Activated CD4-positive, alpha-beta memory T cell treated with anti-CD3 and anti-CD28 coated beads, Interleukin-2, amount 10 ng/mL, durations not matched to agents 7 days and 5 days (primary cell): Measurements from ENCODE around the gene LSM3. TPM values are rescaled to one million over a fixed set of nuclear protein-coding genes. Genes with fewer than 3 reads are reported as not detected.

Source experiments
- CTCF ChIA-PET: fragments of 350-600 bp; sonication (Branson Sonifier 250); formaldehyde crosslinking; loops from one replicate; lab custom pipeline; 2021; ENCODE audit warnings: antibody characterized with exemption, inconsistent platforms; lab: Charles Lee
- POLR2A ChIA-PET: fragments of 350-600 bp; sonication (Branson Sonifier 250); formaldehyde crosslinking; loops from one replicate; lab custom pipeline; 2021; ENCODE audit warnings: antibody characterized with exemption; lab: Charles Lee
- DNase-seq: peaks from one replicate; pipeline ENCODE4 v3.0.0-alpha.2; 2020
- H3K27ac Mint-ChIP-seq: one replicate; pipeline ENCODE4 v1.8.0; 2021; ENCODE audit warnings: mild to moderate bottlenecking, mixed read lengths
- H3K27me3 Mint-ChIP-seq: one replicate; pipeline ENCODE4 v1.8.0; 2021; ENCODE audit warnings: mixed read lengths
- H3K36me3 Mint-ChIP-seq: one replicate; pipeline ENCODE4 v1.8.0; 2021; ENCODE audit warnings: low read depth, mixed read lengths
- H3K4me1 Mint-ChIP-seq: one replicate; pipeline ENCODE4 v1.8.0; 2021; ENCODE audit warnings: mixed read lengths
- H3K4me3 Mint-ChIP-seq: one replicate; pipeline ENCODE4 v1.8.0; 2021; ENCODE audit warnings: mild to moderate bottlenecking, mixed read lengths
- H3K9me3 Mint-ChIP-seq: one replicate; pipeline ENCODE4 v1.8.0; 2021; ENCODE audit warnings: mixed read lengths
- total RNA-seq, 2 experiments: library from RNA; stranded (reverse); gene quantifications; one replicate each; pipeline ENCODE4 v1.2.3, GENCODE V29; 2021

The LSM3 gene
- total RNA-seq, 2 experiments from 2014 or later: 14.2 to 14.3 TPM

- Mint-ChIP-seq H3K27ac (no peak overlapping the region), H3K4me1 (no peaks in the 10 kb centered on the region), H3K9me3 (no peaks in the 10 kb centered on the region), H3K4me3 (no peak overlapping the region), H3K27me3 (no peaks in the 10 kb centered on the region), H3K36me3 (no peaks in the 10 kb centered on the region)
- POLR2A ChIA-PET: no interaction called here
- no peak for DNase-seq
- CTCF ChIA-PET: no interaction called here
Observed at GRCh38 chr3:14208168-14208567, 29.6 kb downstream of the LSM3 start.

- Mint-ChIP-seq H3K9me3 (no peaks in the 10 kb centered on the region), H3K27me3 (no peaks in the 10 kb centered on the region), H3K27ac (no peak overlapping the region), H3K36me3 (no peaks in the 10 kb centered on the region), H3K4me1 (no peaks in the 10 kb centered on the region), H3K4me3 (no peak overlapping the region)
- POLR2A ChIA-PET: no interaction called here
- CTCF ChIA-PET: no interaction called here
- DNase-seq: no peak
Observed at GRCh38 chr3:14208977-14209394, 30.4 kb downstream of the LSM3 start.

DNA sequence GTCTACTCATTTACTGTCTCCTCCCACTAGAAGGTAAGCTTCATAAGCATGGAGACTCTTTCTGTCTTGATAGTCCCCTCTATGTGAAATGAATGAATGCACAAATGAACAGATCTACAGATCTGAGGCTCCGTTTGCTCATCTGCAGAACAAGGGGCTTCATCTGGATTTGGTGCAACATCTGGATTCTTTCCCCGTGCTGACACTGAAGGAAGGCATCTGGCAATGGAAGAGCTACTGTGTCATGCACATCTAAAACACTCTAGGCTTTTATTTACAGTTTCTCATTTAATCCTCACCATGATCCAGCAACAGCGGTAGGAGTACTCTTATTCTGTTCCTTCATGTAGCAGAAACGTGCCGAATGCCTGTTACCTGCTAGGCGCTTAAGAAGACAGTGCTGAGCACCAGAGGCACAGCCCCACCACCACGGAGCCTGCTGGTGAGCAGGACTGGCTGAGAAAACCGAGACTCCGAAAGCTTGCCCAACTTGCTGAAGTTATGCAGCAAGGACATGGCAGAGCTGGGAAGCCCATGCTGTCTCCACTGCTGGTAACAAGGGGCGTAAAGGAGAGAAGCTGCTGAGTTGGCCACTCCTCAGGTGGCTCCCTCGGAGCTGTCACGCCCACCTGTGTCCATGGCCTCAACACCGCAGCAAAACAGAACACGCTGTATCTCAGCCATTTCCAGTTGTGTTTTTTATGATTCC is 31.1 kb downstream of the LSM3 start:
- Mint-ChIP-seq H3K27me3 (no peaks in the 10 kb centered on the region), H3K4me1 (no peaks in the 10 kb centered on the region), H3K27ac (no peak overlapping the region), H3K4me3 (no peak overlapping the region), H3K9me3 (no peaks in the 10 kb centered on the region), H3K36me3 (no peaks in the 10 kb centered on the region)
- CTCF ChIA-PET: no interaction called here
- DNase-seq: no peak
- POLR2A ChIA-PET: no interaction called here

GRCh38 chr3:14210290-14210688 is 31.7 kb downstream of the LSM3 start:
- H3K27ac Mint-ChIP-seq: no peak overlapping the region
- no peaks in the 10 kb centered on the region for H3K27me3 Mint-ChIP-seq
- H3K36me3 Mint-ChIP-seq: no peaks in the 10 kb centered on the region
- ChIA-PET POLR2A (no interaction called here), CTCF (no interaction called here)
- H3K4me1 Mint-ChIP-seq: no peaks in the 10 kb centered on the region
- no peak for DNase-seq
- H3K4me3 Mint-ChIP-seq: no peak overlapping the region
- H3K9me3 Mint-ChIP-seq: no peaks in the 10 kb centered on the region

- Mint-ChIP-seq H3K4me1 (no peaks in the 10 kb centered on the region), H3K9me3 (no peaks in the 10 kb centered on the region), H3K27ac (no peak overlapping the region), H3K4me3 (no peak overlapping the region), H3K36me3 (no peaks in the 10 kb centered on the region), H3K27me3 (no peaks in the 10 kb centered on the region)
- no peak for DNase-seq
- ChIA-PET POLR2A (no interaction called here), CTCF (no interaction called here)
Observed at GRCh38 chr3:14210843-14211594, 32.4 kb downstream of the LSM3 start.

DNA sequence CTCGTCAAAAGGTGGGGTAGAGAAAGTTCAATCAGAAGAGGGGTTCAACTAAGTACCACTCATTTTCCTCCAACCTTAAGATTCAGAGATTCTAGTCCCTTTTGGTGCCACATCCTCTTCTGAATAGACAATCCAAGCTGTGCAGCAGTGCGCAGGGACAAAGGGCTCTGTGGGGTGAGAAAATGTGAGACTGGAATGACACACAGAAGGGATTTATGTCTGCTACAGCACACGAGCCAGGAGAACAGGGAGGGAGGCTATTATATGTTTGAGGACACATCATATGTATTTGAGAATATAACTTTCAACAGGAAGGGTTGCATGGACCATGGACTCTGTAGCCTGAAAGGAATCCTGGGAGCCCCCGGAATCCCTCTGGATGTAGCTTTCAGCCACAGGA is 33.0 kb downstream of the LSM3 start:
- Mint-ChIP-seq H3K36me3 (no peaks in the 10 kb centered on the region), H3K9me3 (no peaks in the 10 kb centered on the region), H3K27me3 (no peaks in the 10 kb centered on the region), H3K4me1 (no peaks in the 10 kb centered on the region), H3K4me3 (no peak overlapping the region), H3K27ac (no peak overlapping the region)
- CTCF ChIA-PET: interaction anchor here (2.4 kb wide), 1 partner anchor 7 kb away, joined by 19 read pairs; no protein-coding TSS in a partner anchor
- no peak for DNase-seq
- POLR2A ChIA-PET: no interaction called here

GRCh38 chr3:14212032-14212431 is 33.4 kb downstream of the LSM3 start:
- no peak overlapping the region for H3K27ac Mint-ChIP-seq
- no peak overlapping the region for H3K4me3 Mint-ChIP-seq
- H3K9me3 Mint-ChIP-seq: no peaks in the 10 kb centered on the region
- ChIA-PET CTCF (interaction anchor here (2.4 kb wide), 1 partner anchor 8 kb away, joined by 19 read pairs; no protein-coding TSS in a partner anchor), POLR2A (no interaction called here)
- H3K4me1 Mint-ChIP-seq: no peaks in the 10 kb centered on the region
- H3K27me3 Mint-ChIP-seq: no peaks in the 10 kb centered on the region
- no peaks in the 10 kb centered on the region for H3K36me3 Mint-ChIP-seq
- no peak for DNase-seq

DNA sequence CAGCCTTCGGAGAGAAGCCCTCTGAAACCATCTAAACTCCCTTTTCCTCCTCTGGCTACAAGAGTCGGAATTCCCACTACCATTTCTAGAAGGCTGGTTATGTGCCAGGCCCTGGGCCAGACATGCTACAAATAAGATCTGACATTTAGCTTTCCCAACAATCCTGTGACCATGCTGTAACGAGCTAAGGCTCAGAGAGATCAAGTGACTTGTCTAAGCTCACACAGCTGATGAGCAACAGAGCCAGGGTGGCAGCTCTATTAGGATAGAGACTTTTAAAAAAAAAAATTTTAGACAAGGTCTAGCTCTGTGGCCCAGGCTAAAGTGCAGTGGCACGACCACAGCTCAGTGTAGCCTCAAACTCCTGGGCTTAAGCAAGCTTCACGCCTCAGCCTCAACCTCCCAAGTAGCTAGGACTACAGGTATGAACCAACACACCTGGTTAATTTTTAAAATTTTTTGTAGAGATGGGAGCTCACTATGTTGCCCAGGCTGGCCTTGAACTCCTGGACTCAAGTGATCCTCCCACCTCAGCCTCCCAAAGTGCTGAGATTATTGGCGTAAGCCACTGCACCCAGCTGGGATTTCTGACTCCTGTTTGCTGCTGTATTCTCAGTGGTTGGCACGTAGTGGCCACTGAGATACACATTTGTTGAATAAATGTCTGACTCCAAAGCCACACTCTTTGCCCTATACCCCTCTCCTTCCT is 34.6 kb downstream of the LSM3 start:
- Mint-ChIP-seq H3K4me3 (no peak overlapping the region), H3K27me3 (peaks cover 1% of the 10 kb centered on the region), H3K9me3 (no peaks in the 10 kb centered on the region), H3K27ac (no peak overlapping the region), H3K4me1 (no peaks in the 10 kb centered on the region), H3K36me3 (no peaks in the 10 kb centered on the region)
- DNase-seq: no peak
- ChIA-PET CTCF (interaction anchor here (2.4 kb wide), 1 partner anchor 9 kb away, joined by 19 read pairs; no protein-coding TSS in a partner anchor), POLR2A (no interaction called here)

GRCh38 chr3:14214764-14215163 is 36.1 kb downstream of the LSM3 start:
- ChIA-PET CTCF (no interaction called here), POLR2A (no interaction called here)
- Mint-ChIP-seq H3K36me3 (no peaks in the 10 kb centered on the region), H3K4me3 (no peak overlapping the region), H3K27me3 (peaks cover 1% of the 10 kb centered on the region), H3K27ac (no peak overlapping the region), H3K9me3 (no peaks in the 10 kb centered on the region), H3K4me1 (no peaks in the 10 kb centered on the region)
- DNase-seq: no peak

- no peaks in the 10 kb centered on the region for H3K4me1 Mint-ChIP-seq
- DNase-seq: no peak
- CTCF ChIA-PET: interaction anchor here (0.8 to 1.0 kb wide), 2 partner anchors 12 kb away, joined by 3 to 6 read pairs; no protein-coding TSS in a partner anchor
- peaks cover 5% of the 10 kb centered on the region for H3K27me3 Mint-ChIP-seq
- H3K36me3 Mint-ChIP-seq: no peaks in the 10 kb centered on the region
- no peak overlapping the region for H3K27ac Mint-ChIP-seq
- H3K9me3 Mint-ChIP-seq: no peaks in the 10 kb centered on the region
- POLR2A ChIA-PET: interaction anchor here (1.2 kb wide), 1 partner anchor 12 kb away, joined by 3 read pairs; no protein-coding TSS in a partner anchor
- no peak overlapping the region for H3K4me3 Mint-ChIP-seq
Observed at GRCh38 chr3:14216257-14217048, 37.8 kb downstream of the LSM3 start.

GRCh38 chr3:14218355-14218754 is 39.7 kb downstream of the LSM3 start:
- Mint-ChIP-seq H3K4me3 (no peak overlapping the region), H3K27me3 (peaks cover 9% of the 10 kb centered on the region), H3K27ac (no peak overlapping the region), H3K9me3 (peaks cover 2% of the 10 kb centered on the region), H3K4me1 (no peaks in the 10 kb centered on the region), H3K36me3 (no peaks in the 10 kb centered on the region)
- CTCF ChIA-PET: no interaction called here
- no peak for DNase-seq
- POLR2A ChIA-PET: no interaction called here

DNA sequence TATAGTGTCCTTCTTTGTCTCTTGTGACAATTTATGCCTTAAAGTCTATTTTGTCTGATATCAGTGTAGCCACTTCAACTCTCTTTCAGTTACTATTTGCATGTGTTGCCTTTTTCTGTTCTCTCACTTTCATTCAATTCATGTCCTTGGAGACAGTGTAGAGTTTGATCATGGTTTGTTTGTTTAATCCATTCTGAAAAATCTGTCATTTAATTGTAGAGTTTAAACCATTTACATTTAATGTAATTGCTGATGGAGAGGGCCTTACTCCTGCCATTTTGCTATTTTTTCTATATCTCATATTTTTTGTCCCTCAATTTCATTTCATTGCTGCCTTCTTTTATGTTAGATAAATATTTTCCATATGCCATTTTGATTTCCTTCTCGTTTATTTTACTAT is 42.3 kb downstream of the LSM3 start:
- DNase-seq: no peak
- no peak overlapping the region for H3K27ac Mint-ChIP-seq

More for the DNA sequence above, 42.3 kb downstream of the LSM3 start:
- Mint-ChIP-seq H3K4me3 (no peak overlapping the region), H3K27me3 (peaks cover 18% of the 10 kb centered on the region), H3K36me3 (no peaks in the 10 kb centered on the region), H3K9me3 (peaks cover 2% of the 10 kb centered on the region), H3K4me1 (no peaks in the 10 kb centered on the region)
- ChIA-PET POLR2A (no interaction called here), CTCF (no interaction called here)
